ENCODE measurements around the gene NKX2-4.

Gene NKX2-4

GRCh38 chr20:21397341-21398108, at the start of gene NKX2-4:
Gene NKX2-4 (minus strand): TSS chr20:21397526. CDS start chr20:21397399, 127 bp downstream.
- H3K27ac ChIP-seq: no peak within 1 kb of the TSS
- TF ChIP-seq ZFX (IDR thresholded peaks at IDR 0.05; ENCODE audit: borderline replicate concordance): no peak
- no peak for TF ChIP-seq CTCF (IDR thresholded peaks at IDR 0.05)

GRCh38 chr20:21437816-21438215, 40.5 kb upstream of the NKX2-4 start:
- TF ChIP-seq ZFX (IDR thresholded peaks at IDR 0.05; ENCODE audit: borderline replicate concordance) (no peak), CTCF (IDR thresholded peaks at IDR 0.05) (no peak)
- H3K27ac ChIP-seq: no peak overlapping the region

GRCh38 chr20:21437248-21437647, 39.9 kb upstream of the NKX2-4 start:
- no peak overlapping the region for H3K27ac ChIP-seq
- TF ChIP-seq ZFX (IDR thresholded peaks at IDR 0.05; ENCODE audit: borderline replicate concordance) (no peak), CTCF (IDR thresholded peaks at IDR 0.05) (no peak)

- H3K27ac ChIP-seq: no peak overlapping the region
- TF ChIP-seq ZFX (IDR thresholded peaks at IDR 0.05; ENCODE audit: borderline replicate concordance): no peak
- TF ChIP-seq CTCF (IDR thresholded peaks at IDR 0.05): no peak
Observed at GRCh38 chr20:21436205-21436604, 38.9 kb upstream of the NKX2-4 start.

- TF ChIP-seq CTCF (IDR thresholded peaks at IDR 0.05): no peak
- TF ChIP-seq ZFX (IDR thresholded peaks at IDR 0.05; ENCODE audit: borderline replicate concordance): no peak
- H3K27ac ChIP-seq: no peak overlapping the region
Observed at GRCh38 chr20:21435576-21435975, 38.2 kb upstream of the NKX2-4 start.

GRCh38 chr20:21433329-21433890, 36.1 kb upstream of the NKX2-4 start:
- no peak overlapping the region for H3K27ac ChIP-seq
- no peak for TF ChIP-seq ZFX (IDR thresholded peaks at IDR 0.05; ENCODE audit: borderline replicate concordance)
- no peak for TF ChIP-seq CTCF (IDR thresholded peaks at IDR 0.05)

- H3K27ac ChIP-seq: no peak overlapping the region
- TF ChIP-seq CTCF (IDR thresholded peaks at IDR 0.05) (no peak), ZFX (IDR thresholded peaks at IDR 0.05; ENCODE audit: borderline replicate concordance) (no peak)
Observed at GRCh38 chr20:21432911-21433310, 35.6 kb upstream of the NKX2-4 start.

Measured in 22Rv1 (cell line).